T follicular helper cell (primary cell): ENCODE results near the gene TPPP2.
"Not testable (repeated sequence)": the region's sequence is repeated elsewhere in the genome, so short reads cannot be mapped to it uniquely, and the experiment has no call there.

Source experiments
- DNase-seq: peaks from one replicate; pipeline ENCODE4 v3.0.0-alpha.2; 2020; ENCODE audit warnings: low read depth

Gene TPPP2

DNA sequence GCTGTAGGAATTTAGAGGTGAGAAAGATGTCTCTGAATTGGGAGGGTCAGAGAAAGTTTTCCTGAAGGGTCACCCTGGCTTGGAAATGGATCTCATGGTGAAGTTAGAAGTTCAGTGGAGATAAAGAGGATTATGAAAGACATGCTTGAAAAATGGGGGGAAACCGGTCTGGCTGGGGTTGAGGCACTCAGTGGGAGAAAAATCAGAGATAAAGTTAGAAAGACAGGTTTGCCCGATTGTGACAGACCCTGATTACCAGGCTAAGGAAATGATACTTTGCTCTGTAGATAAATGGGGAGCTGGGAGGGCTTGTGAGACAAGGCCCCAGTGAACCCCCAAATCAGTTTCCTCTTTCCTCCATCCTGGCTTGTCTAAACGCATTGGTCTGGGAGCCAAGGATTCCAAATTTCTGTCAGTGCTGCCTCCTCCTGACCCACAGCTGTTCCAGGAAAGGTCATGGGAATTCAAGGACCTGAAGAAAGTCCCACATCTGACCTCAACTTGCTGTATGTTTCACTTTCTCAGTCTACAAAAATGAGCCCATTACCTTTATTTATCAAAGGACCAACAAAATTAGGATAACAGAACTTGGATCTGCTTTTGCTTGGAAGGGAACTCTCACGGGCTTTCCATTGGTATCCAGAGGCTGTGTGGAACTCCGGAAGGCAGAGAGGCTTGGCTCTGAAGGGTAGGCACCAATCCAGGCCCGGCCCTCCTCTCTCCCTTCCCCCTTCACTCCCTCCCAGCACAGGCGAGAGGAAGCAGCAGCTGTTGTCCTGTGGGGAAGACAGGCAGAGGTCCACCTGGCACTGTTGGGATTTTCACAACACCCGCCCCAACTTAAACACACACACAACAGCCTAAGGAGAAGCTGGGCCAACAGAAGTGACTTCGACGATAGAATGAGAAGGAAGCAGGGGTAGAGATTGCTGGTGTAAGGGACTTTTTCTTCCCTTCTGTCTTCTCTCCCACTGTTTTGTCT lies 8.7 kb downstream of the TPPP2 start:
- DNase-seq = no peak

DNA sequence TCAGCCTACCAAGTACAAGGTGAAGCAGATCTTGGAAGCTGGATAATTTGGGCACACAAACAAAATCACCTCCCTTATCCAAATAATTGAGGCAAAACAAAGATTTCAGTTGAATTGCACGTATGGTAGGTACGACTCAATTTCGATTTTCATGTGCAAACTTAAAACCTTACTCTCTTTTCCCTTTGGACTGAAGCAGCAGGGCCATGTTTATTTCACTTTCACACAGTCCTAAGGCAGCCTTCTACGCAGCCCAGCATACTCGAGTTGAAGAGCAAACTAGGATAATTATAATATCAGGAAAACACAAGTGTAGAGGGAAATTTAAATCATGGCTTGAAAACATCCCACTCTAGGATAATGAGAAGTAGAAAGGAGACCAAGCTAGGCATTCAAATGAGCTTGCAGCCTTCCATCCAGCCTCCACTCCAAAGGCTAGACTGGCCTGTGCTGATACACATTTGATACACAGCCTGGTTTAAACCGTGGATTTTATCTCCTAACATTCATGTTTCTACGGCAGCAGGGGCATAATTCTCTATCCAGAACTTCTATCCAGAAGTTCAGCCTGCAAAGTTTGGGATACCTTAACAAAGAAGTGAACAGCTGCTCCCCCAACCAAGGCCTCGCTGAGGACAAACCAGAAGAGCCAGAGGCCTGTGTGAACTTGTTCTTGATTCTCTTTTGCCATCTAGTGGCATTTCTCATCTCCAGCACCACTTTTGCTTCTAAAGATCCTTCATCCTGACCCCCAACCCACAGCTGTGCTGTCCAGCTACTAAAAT lies 9.8 kb downstream of the TPPP2 start:
- DNase-seq = no peak

GRCh38 chr14:21040370-21040925 lies 10.4 kb downstream of the TPPP2 start:
- DNase-seq = no peak

GRCh38 chr14:21040941-21041340 lies 10.9 kb downstream of the TPPP2 start:
- not testable (repeated sequence) for DNase-seq

DNA sequence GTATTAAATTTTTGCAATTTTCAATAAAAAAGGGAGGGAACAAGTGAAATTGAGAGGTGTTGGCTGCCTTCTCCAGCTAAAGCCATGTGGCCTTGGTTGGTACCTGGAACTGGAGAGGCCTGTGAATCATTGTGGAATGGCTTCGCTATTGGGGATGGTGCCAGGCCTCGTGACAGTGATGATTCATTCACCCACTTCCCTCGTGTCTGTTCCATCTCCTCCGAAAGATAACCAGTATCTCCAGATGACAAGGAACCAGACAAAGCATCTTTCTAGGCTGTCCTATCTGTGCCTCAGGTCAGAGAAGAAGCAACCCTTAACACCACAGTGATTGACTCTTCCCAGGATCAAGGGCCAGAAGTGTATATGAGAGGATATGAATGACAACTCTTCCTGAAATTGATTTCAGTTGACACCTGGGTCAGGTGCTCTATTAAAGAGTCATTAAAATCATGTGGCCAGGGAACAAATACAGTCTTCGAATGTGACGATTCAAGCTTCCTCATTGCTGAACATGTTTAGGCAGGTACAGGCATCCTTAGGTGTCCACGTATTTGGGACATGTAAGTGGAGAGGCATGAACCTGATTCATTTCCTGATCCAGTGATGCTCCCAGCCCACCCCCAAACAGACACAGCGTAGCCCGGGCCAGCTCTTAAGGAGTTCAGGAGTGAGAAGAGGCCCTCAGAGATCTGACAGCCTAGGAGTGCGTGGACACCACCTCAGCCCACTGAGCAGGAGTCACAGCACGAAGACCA lies 11.8 kb downstream of the TPPP2 start, which contains the start of gene RNASE7:
Gene RNASE7, plus strand, starts transcription at position 687 of the 758 bp plus-strand sequence. CDS start 631 bp downstream, outside the sequence.
- no peak for DNase-seq

DNA sequence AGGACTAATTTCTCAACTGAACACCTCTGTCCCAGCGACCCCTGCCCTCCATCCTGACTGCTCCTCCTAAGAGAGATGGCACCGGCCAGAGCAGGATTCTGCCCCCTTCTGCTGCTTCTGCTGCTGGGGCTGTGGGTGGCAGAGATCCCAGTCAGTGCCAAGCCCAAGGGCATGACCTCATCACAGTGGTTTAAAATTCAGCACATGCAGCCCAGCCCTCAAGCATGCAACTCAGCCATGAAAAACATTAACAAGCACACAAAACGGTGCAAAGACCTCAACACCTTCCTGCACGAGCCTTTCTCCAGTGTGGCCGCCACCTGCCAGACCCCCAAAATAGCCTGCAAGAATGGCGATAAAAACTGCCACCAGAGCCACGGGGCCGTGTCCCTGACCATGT lies 12.9 kb downstream of the TPPP2 start:
- DNase-seq = no peak

GRCh38 chr14:21043387-21043973 lies 13.5 kb downstream of the TPPP2 start:
- no peak for DNase-seq

GRCh38 chr14:21043974-21044618 lies 14.1 kb downstream of the TPPP2 start:
- DNase-seq = no peak

- DNase-seq = no peak
Observed at GRCh38 chr14:21047378-21047781, 17.4 kb downstream of the TPPP2 start.

DNA sequence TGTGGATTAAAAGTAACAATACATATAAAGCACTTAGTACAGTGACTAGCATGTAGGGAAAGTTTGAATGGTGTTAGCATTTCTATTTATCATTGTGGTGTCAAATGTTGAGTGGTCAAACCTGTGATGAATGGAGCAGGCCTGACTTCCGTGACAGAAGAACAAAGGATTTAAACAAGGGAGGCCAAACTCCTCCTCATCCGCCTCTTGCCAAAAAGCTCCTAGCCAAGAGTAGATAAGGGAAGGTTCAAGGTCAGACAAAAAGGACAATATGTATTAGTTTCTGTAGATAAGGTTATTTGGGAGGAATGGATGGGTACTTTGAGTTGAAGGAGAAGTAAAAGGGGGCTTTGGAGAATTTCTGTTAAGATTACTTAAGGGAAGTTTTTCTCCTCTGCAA lies 18.6 kb downstream of the TPPP2 start:
- no peak for DNase-seq

DNA sequence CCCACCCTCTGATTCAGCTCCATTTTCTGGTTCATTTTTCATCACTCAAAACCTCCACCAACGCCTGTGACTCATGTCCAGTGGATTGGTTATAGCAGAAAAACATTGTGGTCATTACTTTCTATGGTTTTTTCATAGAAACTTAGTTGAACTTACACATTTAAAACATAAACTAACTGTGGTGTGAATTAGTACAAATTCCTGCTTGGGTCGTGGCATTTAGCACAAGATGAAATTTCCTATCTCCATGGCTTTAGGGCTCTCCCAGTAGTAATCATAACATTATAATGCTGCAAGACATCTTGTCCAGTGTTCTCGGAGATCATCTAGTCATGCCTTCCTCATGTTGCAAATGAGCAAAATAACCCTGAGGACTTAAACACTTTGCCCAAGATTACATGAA lies 19.3 kb downstream of the TPPP2 start:
- DNase-seq = no peak

GRCh38 chr14:21050597-21050996 lies 20.6 kb downstream of the TPPP2 start:
- no peak for DNase-seq

DNA sequence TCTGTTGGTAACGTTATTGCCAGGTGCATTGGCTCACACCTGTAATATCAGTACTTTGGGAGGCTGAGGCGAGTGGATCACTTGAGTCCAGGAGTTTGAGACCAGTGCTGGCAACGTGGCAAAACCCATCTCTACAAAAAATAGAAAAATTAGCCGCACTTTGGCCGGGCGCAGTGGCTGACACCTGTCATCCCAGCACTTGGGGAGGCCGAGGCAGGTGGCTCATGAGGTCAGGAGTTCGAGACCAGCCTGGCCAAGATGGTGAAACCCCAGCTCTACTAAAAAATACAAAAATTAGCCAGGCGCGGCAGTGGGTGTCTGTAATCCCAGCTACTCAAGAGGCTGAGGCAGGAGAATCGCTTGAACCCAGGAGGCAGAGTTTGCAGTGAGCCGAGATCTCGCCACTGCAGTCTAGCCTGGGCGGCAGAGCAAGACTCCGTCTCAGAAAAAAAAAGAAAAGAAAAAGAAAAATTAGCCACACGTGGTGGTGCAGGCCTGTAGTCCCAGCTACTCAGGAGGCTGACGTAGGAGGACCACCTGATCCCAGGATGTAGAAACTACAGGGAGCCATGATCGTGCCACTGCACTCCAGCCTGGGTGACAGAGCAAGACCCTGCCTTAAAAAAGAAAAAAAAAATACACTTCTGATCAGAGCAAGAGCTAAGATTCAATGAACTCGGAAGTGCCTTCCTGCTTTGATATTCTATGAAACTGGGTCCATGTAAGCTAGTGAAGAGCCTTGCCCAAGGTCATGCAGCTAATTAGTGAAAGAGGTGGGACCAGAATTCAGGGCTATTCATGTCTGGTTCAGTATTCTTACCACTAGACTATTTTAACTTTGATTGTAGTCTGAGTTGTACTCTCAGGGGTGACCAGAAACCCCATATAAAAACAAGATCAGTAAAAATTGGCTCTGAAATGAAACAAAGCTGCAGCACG lies 23.4 kb downstream of the TPPP2 start:
- DNase-seq = no peak

DNA sequence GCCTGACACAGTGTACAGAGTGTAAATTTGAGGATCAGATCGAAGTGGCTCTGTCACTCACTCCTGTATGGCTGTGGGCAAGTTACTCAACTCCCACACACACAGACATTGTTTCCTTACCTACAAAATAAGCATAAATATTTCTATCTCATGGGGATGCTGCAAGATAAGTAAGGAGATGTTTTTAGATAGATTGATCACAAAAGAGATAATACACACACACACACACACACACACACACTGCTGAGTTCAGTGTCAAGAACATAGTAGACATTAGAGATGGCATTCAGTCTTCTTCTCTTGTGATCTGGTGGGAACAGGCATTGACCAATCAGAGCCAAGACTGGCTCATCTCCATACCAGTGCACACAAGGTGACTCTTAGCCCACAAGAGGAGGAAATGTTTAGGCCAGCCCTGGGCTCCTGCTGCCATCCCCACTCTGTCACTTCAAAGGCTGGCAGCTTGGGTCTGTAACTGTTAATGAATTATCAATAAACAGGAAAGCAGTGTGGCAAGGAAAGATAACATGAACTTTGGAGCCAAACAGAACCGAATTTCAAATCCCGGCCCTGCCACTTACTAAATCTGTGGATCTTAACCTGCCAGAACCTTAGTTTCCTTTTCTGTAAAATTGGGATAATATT lies 24.2 kb downstream of the TPPP2 start:
- no peak for DNase-seq

DNA sequence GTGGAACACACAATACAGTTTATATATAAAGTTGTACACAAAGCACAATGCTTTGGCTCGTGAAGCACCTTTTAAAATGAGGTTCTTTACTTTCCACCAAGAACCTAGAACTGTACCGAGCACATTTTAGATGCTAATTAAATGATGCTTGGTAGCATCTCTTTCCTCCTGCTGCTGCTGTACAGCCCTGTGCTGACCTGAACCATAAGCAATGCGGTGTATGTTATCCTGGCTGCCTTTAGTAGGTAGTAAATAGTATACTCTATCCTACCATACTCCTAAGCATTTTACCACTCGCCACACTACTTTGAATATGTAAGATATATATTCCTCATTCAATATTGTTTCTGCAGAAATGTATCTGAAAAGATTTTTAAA lies 24.7 kb downstream of the TPPP2 start:
- no peak for DNase-seq

- no peak for DNase-seq
Observed at GRCh38 chr14:21055432-21056117, 25.6 kb downstream of the TPPP2 start.

- DNase-seq = no peak
Observed at GRCh38 chr14:21056520-21057163, 26.6 kb downstream of the TPPP2 start.
